Calu3 (cell line): ENCODE measurements around the gene USH2A. TPM values are rescaled to one million over a fixed set of nuclear protein-coding genes. Genes with fewer than 3 reads are reported as not detected.

Experiments
- BruUV-seq: library from RNA; stranded (reverse); fragments of 400-500 nt; replicated peaks from 2 replicates; lab custom pipeline; 2021; lab: Mats Ljungman, UMichigan
- CTCF ChIA-PET: fragments of 300-600 bp; sonication (Branson Sonifier 250); formaldehyde crosslinking; loops from one replicate; lab custom pipeline; 2022; ENCODE audit warnings: antibody characterized with exemption; lab: Charles Lee
- DNase-seq: peaks from one replicate; pipeline ENCODE4 v3.0.0; 2022
- H3K27ac Mint-ChIP-seq: one replicate; pipeline ENCODE4 v1.8.0; 2022; ENCODE audit warnings: mixed read lengths; ENCODE audit not compliant: unreplicated experiment
- H3K27me3 Mint-ChIP-seq: one replicate; pipeline ENCODE4 v1.8.0; 2022; ENCODE audit warnings: mixed read lengths; ENCODE audit not compliant: unreplicated experiment
- H3K36me3 Mint-ChIP-seq: one replicate; pipeline ENCODE4 v1.8.0; 2022; ENCODE audit warnings: mild to moderate bottlenecking, moderate library complexity, mixed read lengths; ENCODE audit not compliant: insufficient read depth, unreplicated experiment
- H3K4me1 Mint-ChIP-seq: one replicate; pipeline ENCODE4 v1.8.0; 2022; ENCODE audit warnings: mild to moderate bottlenecking, low read depth, mixed read lengths; ENCODE audit not compliant: unreplicated experiment
- H3K4me3 Mint-ChIP-seq: one replicate; pipeline ENCODE4 v1.8.0; 2022; ENCODE audit warnings: mild to moderate bottlenecking, low read depth, moderate library complexity, mixed read lengths; ENCODE audit not compliant: unreplicated experiment
- H3K9me3 Mint-ChIP-seq: one replicate; pipeline ENCODE4 v1.8.0; 2022; ENCODE audit warnings: low read depth, mixed read lengths; ENCODE audit not compliant: unreplicated experiment
- intact Hi-C: fragments of 100-400 bp; cut with micrococcal nuclease; formaldehyde crosslinking; loops from one replicate; pipeline ENCODE4 v1.10.0; 2022; ENCODE audit not compliant: unreplicated experiment
- total RNA-seq: library from RNA; stranded (reverse); gene quantifications from 2 replicates; pipeline ENCODE4 v1.2.3, GENCODE V29; 2022
- TF ChIP-seq, protein P1 (sequence below): fragments of 200-600 bp; IDR thresholded peaks from one replicate; pipeline ENCODE4 v1.8.0; 2022; ENCODE audit warnings: antibody characterized with exemption; ENCODE audit not compliant: unreplicated experiment

The USH2A gene
- total RNA-seq, 1 experiment from 2014 or later, result not detected

DNA sequence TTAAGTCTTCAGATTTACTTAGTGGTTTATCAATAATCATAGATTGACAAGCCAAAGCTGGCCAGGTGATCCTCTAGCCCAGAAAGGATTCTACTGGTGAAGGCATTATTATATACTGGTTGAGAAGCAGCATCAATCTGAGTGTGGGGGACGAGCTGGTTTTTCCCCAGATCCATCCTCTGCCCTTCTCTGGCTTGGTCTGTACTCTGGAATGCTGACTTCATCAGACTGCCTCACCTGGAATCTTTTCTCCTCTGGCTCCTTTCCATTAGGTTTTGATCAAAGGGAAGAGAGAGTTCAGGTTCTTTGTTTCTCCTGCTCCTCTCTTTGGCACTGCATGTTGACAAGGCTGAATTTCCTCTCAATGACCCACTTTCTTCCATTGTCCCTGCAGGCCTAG, 762.2 kb downstream of the USH2A start:
- no peak for DNase-seq
- intact Hi-C loops, result no loop called here
- Mint-ChIP-seq H3K4me1 (no peaks in the 10 kb centered on the region), H3K36me3 (no peaks in the 10 kb centered on the region), H3K4me3 (no peak overlapping the region), H3K27ac (no peak overlapping the region), H3K9me3 (no peaks in the 10 kb centered on the region), H3K27me3 (no peaks in the 10 kb centered on the region)
- TF ChIP-seq, protein P1, sequence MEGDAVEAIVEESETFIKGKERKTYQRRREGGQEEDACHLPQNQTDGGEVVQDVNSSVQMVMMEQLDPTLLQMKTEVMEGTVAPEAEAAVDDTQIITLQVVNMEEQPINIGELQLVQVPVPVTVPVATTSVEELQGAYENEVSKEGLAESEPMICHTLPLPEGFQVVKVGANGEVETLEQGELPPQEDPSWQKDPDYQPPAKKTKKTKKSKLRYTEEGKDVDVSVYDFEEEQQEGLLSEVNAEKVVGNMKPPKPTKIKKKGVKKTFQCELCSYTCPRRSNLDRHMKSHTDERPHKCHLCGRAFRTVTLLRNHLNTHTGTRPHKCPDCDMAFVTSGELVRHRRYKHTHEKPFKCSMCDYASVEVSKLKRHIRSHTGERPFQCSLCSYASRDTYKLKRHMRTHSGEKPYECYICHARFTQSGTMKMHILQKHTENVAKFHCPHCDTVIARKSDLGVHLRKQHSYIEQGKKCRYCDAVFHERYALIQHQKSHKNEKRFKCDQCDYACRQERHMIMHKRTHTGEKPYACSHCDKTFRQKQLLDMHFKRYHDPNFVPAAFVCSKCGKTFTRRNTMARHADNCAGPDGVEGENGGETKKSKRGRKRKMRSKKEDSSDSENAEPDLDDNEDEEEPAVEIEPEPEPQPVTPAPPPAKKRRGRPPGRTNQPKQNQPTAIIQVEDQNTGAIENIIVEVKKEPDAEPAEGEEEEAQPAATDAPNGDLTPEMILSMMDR, result no peak
- CTCF ChIA-PET, result no interaction called here
- no TSS peak for BruUV-seq

DNA sequence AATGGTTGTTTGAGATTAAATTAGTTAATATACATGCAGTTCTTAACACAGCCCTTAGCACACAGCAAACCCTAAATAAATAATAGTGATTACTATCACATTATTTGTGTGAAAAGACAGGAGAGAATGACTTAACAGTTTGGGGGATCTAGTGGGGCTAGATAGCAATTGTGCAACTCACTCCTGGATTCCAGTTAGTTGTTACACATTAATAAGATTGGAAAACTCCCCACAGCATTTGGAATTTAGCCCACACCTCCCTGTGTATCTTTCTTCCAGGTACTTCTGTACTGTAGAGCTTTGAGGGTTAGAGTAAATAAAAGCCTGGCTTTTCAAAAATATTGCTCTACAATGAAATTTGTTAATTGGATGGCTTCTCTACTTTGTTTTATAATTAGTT, 763.0 kb downstream of the USH2A start:
- Mint-ChIP-seq H3K36me3 (no peaks in the 10 kb centered on the region), H3K27me3 (no peaks in the 10 kb centered on the region), H3K4me3 (no peak overlapping the region), H3K9me3 (no peaks in the 10 kb centered on the region), H3K27ac (no peak overlapping the region), H3K4me1 (no peaks in the 10 kb centered on the region)
- CTCF ChIA-PET, result no interaction called here
- BruUV-seq, result no TSS peak
- intact Hi-C loops, result no loop called here
- TF ChIP-seq, protein P1, result no peak
- DNase-seq, result no peak

DNA sequence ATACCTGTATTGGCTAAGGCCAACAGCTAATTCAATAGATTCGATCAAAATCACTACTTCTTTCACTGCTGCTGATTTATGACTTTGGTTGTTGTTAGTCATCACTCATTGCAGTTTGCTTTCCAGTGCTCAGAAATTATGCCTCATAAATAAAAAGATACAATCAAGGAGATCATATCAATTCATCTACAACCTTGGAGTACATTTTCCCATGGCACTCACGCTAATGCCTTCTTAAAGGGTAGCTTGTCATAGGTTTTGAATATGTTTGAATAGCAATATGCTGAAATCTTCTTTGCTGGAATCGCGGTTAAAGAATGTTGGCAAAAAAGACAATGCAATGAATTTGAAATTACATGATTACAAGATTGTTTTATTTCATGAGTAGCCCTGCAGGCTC, 766.2 kb downstream of the USH2A start:
- TF ChIP-seq, protein P1, result no peak
- Mint-ChIP-seq H3K4me3 (no peak overlapping the region), H3K27ac (no peak overlapping the region), H3K4me1 (no peaks in the 10 kb centered on the region), H3K9me3 (no peaks in the 10 kb centered on the region), H3K27me3 (no peaks in the 10 kb centered on the region), H3K36me3 (no peaks in the 10 kb centered on the region)
- no TSS peak for BruUV-seq
- intact Hi-C loops, result no loop called here
- CTCF ChIA-PET, result no interaction called here
- no peak for DNase-seq

DNA sequence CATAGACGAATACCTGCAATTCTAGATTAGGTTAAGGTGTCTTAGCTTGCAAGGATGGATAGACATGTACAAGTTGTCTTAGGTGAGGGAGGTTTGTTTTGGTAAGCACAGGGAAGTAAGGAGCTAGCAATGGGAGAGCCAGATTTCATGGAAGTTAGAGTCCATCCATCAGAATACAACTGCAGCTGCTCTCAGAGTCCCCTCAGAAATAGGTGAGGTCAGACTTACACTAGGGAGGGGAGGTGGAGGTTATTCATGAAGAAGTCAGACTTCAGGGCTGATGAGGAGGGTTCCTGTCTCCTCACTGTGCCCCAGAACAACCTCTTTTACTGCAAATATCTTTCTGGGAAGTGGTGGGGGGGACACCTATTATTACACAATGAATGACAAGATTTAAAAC, 770.9 kb downstream of the USH2A start:
- TF ChIP-seq, protein P1, result no peak
- no peaks in the 10 kb centered on the region for H3K36me3 Mint-ChIP-seq
- no peak overlapping the region for H3K27ac Mint-ChIP-seq
- CTCF ChIA-PET, result interaction anchor here (0.8 kb wide), 1 partner anchor 11 kb away, joined by 4 read pairs; no protein-coding TSS in a partner anchor
- BruUV-seq, result no TSS peak
- H3K4me3 Mint-ChIP-seq, result no peak overlapping the region
- H3K27me3 Mint-ChIP-seq, result no peaks in the 10 kb centered on the region
- H3K9me3 Mint-ChIP-seq, result no peaks in the 10 kb centered on the region
- DNase-seq, result no peak
- no peaks in the 10 kb centered on the region for H3K4me1 Mint-ChIP-seq
- intact Hi-C loops, result no loop called here
